ENCODE data around the gene C10orf53. TPM values are rescaled to one million over a fixed set of nuclear protein-coding genes. Genes with fewer than 3 reads are reported as not detected.

The C10orf53 gene
- total RNA-seq, 6 experiments from 2014 or later = not detected

DNA sequence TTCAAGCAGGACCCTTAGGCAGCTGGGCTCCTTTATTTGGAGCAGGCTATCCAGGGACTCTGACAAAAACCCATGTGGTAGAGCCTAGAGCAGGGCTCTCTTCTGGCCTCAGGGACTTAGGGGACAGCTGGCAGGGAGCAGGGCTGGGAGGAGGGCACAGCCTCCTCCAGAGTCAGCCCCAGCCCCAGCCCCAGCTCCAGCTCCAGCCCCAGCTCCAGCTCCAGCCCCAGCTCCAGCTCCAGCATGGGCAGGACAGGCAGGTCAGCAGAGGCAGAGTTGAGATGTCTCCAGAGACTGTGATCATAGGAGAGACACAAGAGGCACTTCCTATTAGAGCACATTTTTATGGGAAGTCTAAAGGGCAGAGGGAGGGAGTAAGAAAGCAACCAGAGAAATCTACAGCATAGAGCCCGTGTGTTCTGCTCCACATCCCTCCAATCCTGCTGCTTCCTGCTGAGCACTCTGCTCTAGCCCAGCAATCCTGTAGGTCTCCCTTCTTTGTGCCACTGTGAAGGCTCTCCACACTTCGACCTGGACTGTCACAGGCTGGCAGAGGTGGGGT is 13.3 kb upstream of the C10orf53 start:
- 27% methylated on average over 2 of the region's 2 CpGs for WGBS (ENCODE audit: insufficient coverage, low coverage, low lambda C conversion rate, missing lambda C conversion rate)
- Histone ChIP-seq H3K27ac (no peak overlapping the region), H3K27me3 (no peaks in the 10 kb centered on the region), H3K9me3 (no peaks in the 10 kb centered on the region), H3K4me3 (no peak overlapping the region), H3K4me1 (no peaks in the 10 kb centered on the region), H3K36me3 (no peaks in the 10 kb centered on the region)
- DNase-seq = no peak
- intact Hi-C loops (cut with DNase I) = no loop called here
- no peak for ATAC-seq
- TF ChIP-seq POLR2A (IDR thresholded peaks at IDR 0.05) (no peak), CTCF (IDR thresholded peaks at IDR 0.05) (no peak)

- Histone ChIP-seq H3K27me3 (no peaks in the 10 kb centered on the region), H3K27ac (no peak overlapping the region), H3K36me3 (no peaks in the 10 kb centered on the region), H3K4me3 (no peak overlapping the region), H3K9me3 (no peaks in the 10 kb centered on the region), H3K4me1 (no peaks in the 10 kb centered on the region)
- intact Hi-C loops (cut with DNase I) = no loop called here
- TF ChIP-seq CTCF (IDR thresholded peaks at IDR 0.05) = no peak
- no peak for TF ChIP-seq POLR2A (IDR thresholded peaks at IDR 0.05)
- no peak for DNase-seq
- 30% methylated on average over 2 of the region's 5 CpGs for WGBS (ENCODE audit: insufficient coverage, low coverage, low lambda C conversion rate, missing lambda C conversion rate)
- ATAC-seq = no peak
These were observed 12.8 kb upstream of the C10orf53 start for GRCh38 chr10:49666685-49667084.

DNA sequence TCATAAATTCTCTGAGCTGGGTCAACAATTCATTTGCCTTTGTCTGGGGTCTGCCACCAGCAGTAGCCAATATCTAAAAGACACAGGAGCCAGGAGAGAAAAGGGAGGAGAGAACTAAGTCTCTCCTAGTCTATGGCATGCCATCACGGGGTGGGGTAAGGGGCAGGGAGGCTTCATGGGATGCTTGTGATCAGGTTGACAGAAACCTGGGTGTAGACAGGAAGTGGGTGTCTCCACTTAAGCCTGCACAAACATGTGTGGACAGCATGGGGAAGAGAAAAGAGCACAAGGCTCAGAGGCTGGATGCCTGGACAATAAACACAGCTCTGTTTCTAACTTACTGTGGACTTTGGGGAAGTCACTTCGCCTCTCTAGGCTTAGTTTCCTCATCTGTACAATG is 11.5 kb upstream of the C10orf53 start:
- TF ChIP-seq POLR2A (IDR thresholded peaks at IDR 0.05) = no peak
- TF ChIP-seq CTCF (IDR thresholded peaks at IDR 0.05) = no peak
- H3K27ac ChIP-seq = no peak overlapping the region
- no peaks in the 10 kb centered on the region for H3K4me1 ChIP-seq
- WGBS (ENCODE audit: insufficient coverage, low coverage, low lambda C conversion rate, missing lambda C conversion rate) = 26% methylated on average over 2 of the region's 2 CpGs
- no peaks in the 10 kb centered on the region for H3K36me3 ChIP-seq
- no peak for ATAC-seq
- H3K4me3 ChIP-seq = no peak overlapping the region
- DNase-seq = no peak
- H3K27me3 ChIP-seq = no peaks in the 10 kb centered on the region
- H3K9me3 ChIP-seq = no peaks in the 10 kb centered on the region
- intact Hi-C loops (cut with DNase I) = no loop called here

GRCh38 chr10:49668684-49669083 is 10.8 kb upstream of the C10orf53 start:
- no peak for TF ChIP-seq CTCF (IDR thresholded peaks at IDR 0.05)
- no peak for TF ChIP-seq POLR2A (IDR thresholded peaks at IDR 0.05)
- no peak overlapping the region for H3K4me3 ChIP-seq
- ATAC-seq (no peak), DNase-seq (no peak)
- intact Hi-C loops (cut with DNase I) = no loop called here
- H3K9me3 ChIP-seq = no peaks in the 10 kb centered on the region
- H3K27me3 ChIP-seq = no peaks in the 10 kb centered on the region
- no peak overlapping the region for H3K27ac ChIP-seq
- no peaks in the 10 kb centered on the region for H3K4me1 ChIP-seq
- H3K36me3 ChIP-seq = no peaks in the 10 kb centered on the region
- WGBS (ENCODE audit: insufficient coverage, low coverage, low lambda C conversion rate, missing lambda C conversion rate) = 71% methylated on average over 5 of the region's 6 CpGs

All from right lobe of liver (tissue), 6 donors.